Natural killer cell (primary cell): ENCODE data around the gene NID1. TPM values are rescaled to one million over a fixed set of nuclear protein-coding genes. Genes with fewer than 3 reads are reported as not detected.

Source experiments
- ATAC-seq, 3 donors: fragments of 150-1000 bp in 2 of 3; fragments of 200-7000 bp in 1 of 3; cut with Tn5 transposase; 1 replicate in 1 of 3; 2 replicates in 2 of 3; pipeline ENCODE4 v1.10.0; 2021; ENCODE audit warnings: mild to moderate bottlenecking in 2 of 3, moderate library complexity in 2 of 3
- DNase-seq, 2 donors: peaks; one replicate each; pipeline versions ENCODE4 v3.0.0 to v3.0.0-alpha.2; 2013 to 2021; ENCODE audit warnings: mixed read lengths in 1 of 2
- H3K27ac ChIP-seq: one replicate; pipeline ENCODE4 v1.5.1; 2013; ENCODE audit warnings: mild to moderate bottlenecking, low read length
- H3K27me3 ChIP-seq: one replicate; pipeline ENCODE4 v1.6.1; 2013; ENCODE audit warnings: low read length; ENCODE audit not compliant: control insufficient read depth, insufficient read depth
- H3K36me3 ChIP-seq: one replicate; pipeline ENCODE4 v1.6.1; 2013; ENCODE audit warnings: low read length; ENCODE audit not compliant: control insufficient read depth, insufficient read depth
- H3K4me1 ChIP-seq: one replicate; pipeline ENCODE4 v1.6.1; 2013; ENCODE audit warnings: low read length; ENCODE audit not compliant: control insufficient read depth, insufficient read depth
- H3K4me3 ChIP-seq: one replicate; pipeline ENCODE4 v1.5.1; 2013; ENCODE audit warnings: low read length
- H3K9me3 ChIP-seq: one replicate; pipeline ENCODE4 v1.6.1; 2013; ENCODE audit warnings: low read length; ENCODE audit not compliant: control insufficient read depth, insufficient read depth
- H3K27ac Mint-ChIP-seq, 2 donors: one replicate each; pipeline ENCODE4 v1.8.0; 2022; ENCODE audit warnings: mild to moderate bottlenecking in 2 of 2, mixed read lengths in 2 of 2, moderate library complexity in 1 of 2
- H3K27me3 Mint-ChIP-seq, 2 donors: one replicate each; pipeline ENCODE4 v1.8.0; 2022; ENCODE audit warnings: low read depth in 2 of 2, mixed read lengths in 2 of 2
- H3K36me3 Mint-ChIP-seq: one replicate; pipeline ENCODE4 v1.8.0; 2022; ENCODE audit warnings: mixed read lengths
- H3K4me1 Mint-ChIP-seq, 2 donors: one replicate each; pipeline ENCODE4 v1.8.0; 2022; ENCODE audit warnings: mixed read lengths in 2 of 2
- H3K4me3 Mint-ChIP-seq: one replicate; pipeline ENCODE4 v1.8.0; 2022; ENCODE audit warnings: mild to moderate bottlenecking, moderate library complexity, mixed read lengths
- H3K9me3 Mint-ChIP-seq, 2 donors: one replicate each; pipeline ENCODE4 v1.8.0; 2022; ENCODE audit warnings: mixed read lengths in 2 of 2
- CTCF ChIP-seq: fragments of 200-600 bp; IDR thresholded peaks from one replicate; pipeline ENCODE4 v1.8.0; 2022; ENCODE audit warnings: antibody characterized with exemption
- WGBS: methylation state at CpG from one replicate; pipeline ENCODE4 v1.1.7; 2013; ENCODE audit warnings: missing lambda C conversion rate; ENCODE audit not compliant: insufficient coverage; 5-methylcytosine and 5-hydroxymethylcytosine counted together
- intact Hi-C: fragments of 100-400 bp; cut with micrococcal nuclease; formaldehyde crosslinking; loops from one replicate; pipeline ENCODE4 v1.14.2; 2022
- total RNA-seq, 4 donors: library from RNA; stranded (reverse); fragments of 120-200 nt in 1 of 4; gene quantifications; one replicate each; pipeline versions ENCODE4 v1.2.3 to v1.2.4, GENCODE V29; 2013 to 2022

NID1 gene
- total RNA-seq, 3 donors from 2014 or later (not counting 1 experiment from before 2014, with no cell fraction given) = 0.32 to 0.92 (median 0.85) TPM

GRCh38 chr1:236066054-236066453, 1.2 kb upstream of the NID1 start:
- H3K9me3 ChIP-seq = no peaks in the 10 kb centered on the region
- TF ChIP-seq CTCF = no peak
- H3K4me3 ChIP-seq = no peak overlapping the region
- Mint-ChIP-seq H3K4me1 (peaks cover 8 to 11% of the 10 kb centered on the region in 2 donors), H3K27me3 (peaks cover 35 to 56% of the 10 kb centered on the region in 2 donors), H3K4me3 (peak overlapping the region; percentile 26), H3K36me3 (no peaks in the 10 kb centered on the region), H3K9me3 (no peaks in the 10 kb centered on the region), H3K27ac (no peak overlapping the region)
- ATAC-seq (no peak), DNase-seq (no peak)
- 73% methylated on average over 6 of the region's 6 CpGs for WGBS
- no peaks in the 10 kb centered on the region for H3K36me3 ChIP-seq
- no peak overlapping the region for H3K27ac ChIP-seq
- peaks cover 27% of the 10 kb centered on the region for H3K4me1 ChIP-seq
- peaks cover 19% of the 10 kb centered on the region for H3K27me3 ChIP-seq
- intact Hi-C loops = no loop called here

GRCh38 chr1:236065509-236066005, 667 bp upstream of the NID1 start:
- DNase-seq = no peak
- no peak for ATAC-seq
- no peak for TF ChIP-seq CTCF
- Histone ChIP-seq H3K27me3 (peaks cover 19% of the 10 kb centered on the region), H3K4me3 (no peak overlapping the region), H3K27ac (no peak overlapping the region), H3K36me3 (no peaks in the 10 kb centered on the region), H3K4me1 (peaks cover 27% of the 10 kb centered on the region), H3K9me3 (no peaks in the 10 kb centered on the region)
- Mint-ChIP-seq H3K36me3 (no peaks in the 10 kb centered on the region), H3K4me1 (peaks cover 8 to 11% of the 10 kb centered on the region in 2 donors), H3K9me3 (no peaks in the 10 kb centered on the region), H3K4me3 (peak overlapping the region; percentile 55), H3K27ac (no peak overlapping the region), H3K27me3 (peaks cover 33 to 56% of the 10 kb centered on the region in 2 donors)
- 62% methylated on average over 17 of the region's 17 CpGs for WGBS
- intact Hi-C loops = no loop called here

GRCh38 chr1:236063919-236064673, 794 bp downstream of the NID1 start:
- Mint-ChIP-seq H3K4me1 (peaks cover 8 to 11% of the 10 kb centered on the region in 2 donors), H3K4me3 (no peak overlapping the region), H3K9me3 (no peaks in the 10 kb centered on the region), H3K36me3 (no peaks in the 10 kb centered on the region), H3K27me3 (peaks cover 31 to 56% of the 10 kb centered on the region in 2 donors), H3K27ac (no peak overlapping the region)
- H3K9me3 ChIP-seq = no peaks in the 10 kb centered on the region
- no peak overlapping the region for H3K27ac ChIP-seq
- H3K27me3 ChIP-seq = peaks cover 19% of the 10 kb centered on the region
- intact Hi-C loops = no loop called here
- peak in 1 of 3 donors; percentile 19 for ATAC-seq
- H3K36me3 ChIP-seq = no peaks in the 10 kb centered on the region
- peaks cover 27% of the 10 kb centered on the region for H3K4me1 ChIP-seq
- no peak for TF ChIP-seq CTCF
- DNase-seq = peak in 1 of 2 donors; percentile 33
- peak overlapping the region; percentile 4 for H3K4me3 ChIP-seq
- 9% methylated on average over 55 of the region's 55 CpGs for WGBS
